Measurements from ENCODE around the gene PPP1R27.

GRCh38 chr17:81884520-81884919 is 49.7 kb upstream of the PPP1R27 start:
- no peak for TF ChIP-seq CTCF (optimal IDR thresholded peaks at IDR 0.05 in 1 of 3, IDR thresholded peaks at IDR 0.05 in 1 of 3, conservative IDR thresholded peaks at IDR 0.05 in 1 of 3; ENCODE audit: extremely low read depth in 1 of 3, insufficient read depth in 2 of 3, low read length in 3 of 3)
- no peak for TF ChIP-seq EZH2 (IDR thresholded peaks at IDR 0.05; ENCODE audit: low read length)

Measured in keratinocyte (primary cell).